Stimulated activated CD8-positive, alpha-beta memory T cell treated with anti-CD3 and anti-CD28 coated beads, Interleukin-4, amount 100 ng/mL, for 4 hours (primary cell): ENCODE data around the gene TNFAIP2.
"Not testable (repeated sequence)": the region's sequence is repeated elsewhere in the genome, so short reads cannot be mapped to it uniquely, and the experiment has no call there.

Source experiments
- DNase-seq, 2 donors: peaks; one replicate each; pipeline ENCODE4 v3.0.0-alpha.2; 2020; ENCODE audit warnings: low read depth in 2 of 2, low spot score in 1 of 2

The TNFAIP2 gene

DNA sequence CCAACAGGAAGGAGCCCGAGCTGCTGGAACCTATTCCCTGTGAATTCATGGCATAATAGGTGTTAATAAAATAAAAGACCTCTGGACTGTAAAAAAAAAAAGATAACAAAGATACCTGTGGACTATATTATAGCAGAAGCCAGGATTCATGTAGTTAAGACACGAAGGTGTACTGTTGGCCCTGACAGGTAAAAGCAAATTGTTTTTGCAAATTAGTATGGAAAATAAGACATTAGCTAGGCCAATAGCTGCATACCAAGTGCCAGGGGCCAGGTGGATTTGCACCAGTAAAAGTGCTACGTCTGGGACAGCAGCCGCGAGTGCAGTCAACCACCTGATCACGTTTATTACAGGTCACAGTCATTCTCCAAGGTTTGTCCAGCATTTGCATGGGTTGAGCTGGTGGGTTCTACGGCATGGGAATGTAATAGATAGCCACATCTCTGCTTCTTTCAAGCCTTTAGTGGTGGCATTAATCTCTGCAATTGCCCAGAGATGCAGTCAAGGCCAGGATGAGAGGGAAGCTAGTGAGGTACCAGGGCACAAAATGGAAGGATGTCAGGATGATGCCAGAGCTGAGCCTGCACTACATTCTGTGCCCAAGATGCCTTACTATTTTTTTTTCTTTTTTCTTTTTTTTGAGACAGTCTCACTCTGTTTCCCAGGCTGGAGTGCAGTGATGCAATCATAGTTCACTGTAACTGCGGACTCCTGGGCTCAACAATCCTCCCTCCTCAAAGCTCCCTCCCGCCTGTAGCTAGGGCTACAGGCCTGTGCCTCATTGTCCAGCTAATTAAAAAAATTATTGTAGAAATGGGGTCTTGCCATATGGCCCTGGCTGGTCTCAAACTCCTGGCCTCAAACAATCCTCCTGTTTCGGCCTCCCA is 26.3 kb downstream of the TNFAIP2 start:
- DNase-seq: no peak

DNA sequence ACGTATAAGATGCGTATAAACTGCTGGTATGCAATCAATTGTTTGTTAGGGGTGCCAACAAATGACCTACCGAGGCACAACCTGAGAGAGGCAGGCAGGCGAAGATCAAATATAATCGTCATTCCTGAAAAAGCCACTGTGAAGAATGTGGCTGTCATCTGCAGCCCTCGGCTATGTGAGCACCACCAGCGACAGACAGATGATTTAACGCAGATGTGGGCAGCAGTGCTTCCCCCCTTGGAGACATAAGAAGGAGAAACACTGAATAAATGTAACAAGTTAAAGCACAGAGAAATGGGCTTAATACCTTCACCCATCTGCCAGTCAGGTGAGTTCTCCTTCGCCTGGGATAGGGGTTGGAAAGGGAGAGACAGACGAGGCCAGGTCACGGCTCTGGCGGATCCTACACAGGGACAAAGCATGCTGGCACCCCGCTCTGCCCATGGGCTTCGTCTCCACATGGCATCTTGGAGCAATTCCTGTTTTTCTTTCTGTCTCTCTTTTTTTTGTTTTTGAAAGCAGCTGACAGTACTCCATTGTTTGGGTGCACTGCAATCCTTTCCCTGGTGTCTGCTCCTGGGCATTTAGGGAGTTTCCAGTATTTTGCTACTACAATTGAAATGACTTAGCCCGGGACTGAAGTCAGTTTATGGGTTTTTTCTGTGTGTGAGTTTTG is 28.1 kb downstream of the TNFAIP2 start:
- no peak for DNase-seq

DNA sequence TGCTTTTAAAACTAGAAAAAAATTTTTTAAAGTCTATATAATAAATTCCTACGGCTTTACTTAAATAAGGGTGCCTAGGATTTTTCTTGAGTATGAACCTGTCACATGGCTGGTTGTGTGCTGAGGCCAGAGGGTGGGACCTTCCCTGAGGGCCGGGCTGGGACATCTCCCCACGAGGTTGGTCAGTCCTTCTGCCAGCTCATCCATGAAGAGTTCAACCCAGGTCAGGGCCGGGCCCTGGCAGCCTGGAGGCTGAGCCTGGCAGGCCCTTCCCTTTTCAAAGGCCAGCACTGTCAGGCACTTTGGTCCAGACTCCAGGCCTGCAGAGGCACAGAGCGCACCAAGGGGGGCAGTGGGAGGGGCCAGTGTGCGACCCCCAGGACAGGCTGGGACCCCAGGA is 31.7 kb downstream of the TNFAIP2 start:
- no peak for DNase-seq

DNA sequence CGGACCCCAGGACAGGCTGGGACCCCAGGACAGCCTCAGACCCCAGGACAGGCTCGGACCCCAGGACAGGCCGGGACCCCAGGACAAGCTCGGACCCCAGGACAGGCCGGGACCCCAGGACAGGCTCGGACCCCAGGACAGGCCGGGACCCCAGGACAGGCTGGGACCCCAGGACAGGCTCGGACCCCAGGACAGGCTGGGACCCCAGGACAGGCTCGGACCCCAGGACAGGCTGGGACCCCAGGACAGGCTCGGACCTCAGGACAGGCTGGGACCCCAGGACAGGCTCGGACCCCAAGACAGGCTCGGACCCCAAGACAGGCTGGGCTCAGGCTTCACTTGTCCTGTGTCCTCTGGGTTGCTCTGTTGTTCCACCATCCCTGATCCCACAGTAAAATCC is 32.2 kb downstream of the TNFAIP2 start:
- DNase-seq: not testable (repeated sequence)

DNA sequence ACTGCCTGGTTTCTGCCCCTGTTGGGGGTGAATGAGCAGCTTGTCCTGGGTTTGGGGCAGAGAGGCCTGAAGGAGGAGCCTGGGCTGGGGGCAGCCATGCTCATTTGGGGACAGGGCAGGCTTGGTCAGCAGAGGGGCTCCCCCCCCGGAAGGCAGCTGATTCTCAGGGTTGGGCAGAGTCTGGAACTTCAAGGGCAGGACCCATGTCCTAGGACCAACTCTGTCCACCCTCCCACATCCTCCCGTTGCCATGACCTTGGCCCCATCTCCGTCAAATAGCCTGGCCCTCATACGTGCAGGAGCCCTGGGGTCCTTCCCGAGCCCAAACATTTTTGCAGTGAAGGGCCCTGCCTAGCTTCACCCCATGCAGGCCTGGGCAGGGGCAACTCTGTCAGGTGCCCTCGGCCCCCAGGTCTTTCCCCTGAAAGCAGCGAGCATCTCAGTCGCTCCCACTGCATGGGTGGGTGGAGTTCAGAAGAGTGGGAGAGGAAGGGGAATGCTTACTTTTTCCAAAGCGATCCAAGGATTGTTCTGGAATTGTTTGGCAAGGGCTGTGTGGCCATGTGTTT is 32.6 kb downstream of the TNFAIP2 start:
- DNase-seq: no peak

DNA sequence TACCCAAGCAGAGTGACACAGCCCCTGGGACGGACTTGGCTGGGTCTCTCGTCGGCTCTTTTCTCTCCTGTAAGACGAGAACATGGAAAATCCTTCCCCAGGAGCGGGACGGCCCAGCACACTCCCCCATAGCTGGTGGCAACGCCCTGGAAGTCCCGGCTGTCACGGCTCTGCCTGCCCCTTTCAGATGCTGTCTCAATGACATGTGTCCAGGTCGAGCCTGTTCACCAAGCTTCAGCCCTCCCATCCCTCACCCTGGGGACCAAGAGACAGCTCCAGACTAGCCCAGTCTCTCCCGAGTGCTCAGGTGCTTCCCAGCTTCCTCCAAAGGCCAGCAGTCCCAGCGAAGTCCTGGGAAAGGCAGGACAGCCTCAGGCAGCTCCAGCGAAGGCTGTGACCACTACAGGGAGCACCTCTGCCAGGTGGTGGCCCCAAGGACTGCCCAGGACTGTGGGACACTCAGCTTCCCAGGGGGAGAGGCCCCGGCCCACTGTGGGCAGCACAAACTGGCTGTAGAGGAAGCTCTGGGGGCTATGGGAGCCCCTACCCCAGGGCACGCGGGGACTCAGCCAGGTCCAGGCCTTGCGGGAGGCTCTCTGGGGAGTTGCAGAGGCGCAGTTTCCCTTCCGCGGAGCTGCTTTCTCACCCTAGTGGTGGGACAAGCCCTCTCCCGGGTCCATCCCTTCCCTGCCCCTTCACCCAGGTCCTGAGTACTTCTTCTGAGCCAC is 33.6 kb downstream of the TNFAIP2 start:
- DNase-seq: no peak

DNA sequence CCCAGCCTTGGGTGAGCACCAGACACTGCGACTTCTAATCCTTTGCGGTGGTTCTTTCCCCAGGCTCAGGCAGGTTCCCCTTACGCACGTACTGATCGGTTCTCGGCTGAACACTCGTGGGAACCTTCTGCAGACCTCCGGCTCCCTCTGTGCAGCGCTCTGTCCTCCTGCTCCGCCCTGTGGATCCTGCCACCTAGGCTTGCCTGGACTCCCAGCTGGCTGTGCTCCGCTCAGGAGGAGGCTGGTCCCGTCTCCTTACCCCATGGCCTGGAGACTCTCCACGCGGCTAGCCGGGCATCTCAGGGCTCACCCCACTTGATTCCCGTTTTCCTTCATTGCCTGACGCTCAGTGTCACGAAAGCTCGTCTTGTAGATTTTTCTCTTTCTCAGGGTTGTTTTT is 34.7 kb downstream of the TNFAIP2 start:
- DNase-seq: no peak

DNA sequence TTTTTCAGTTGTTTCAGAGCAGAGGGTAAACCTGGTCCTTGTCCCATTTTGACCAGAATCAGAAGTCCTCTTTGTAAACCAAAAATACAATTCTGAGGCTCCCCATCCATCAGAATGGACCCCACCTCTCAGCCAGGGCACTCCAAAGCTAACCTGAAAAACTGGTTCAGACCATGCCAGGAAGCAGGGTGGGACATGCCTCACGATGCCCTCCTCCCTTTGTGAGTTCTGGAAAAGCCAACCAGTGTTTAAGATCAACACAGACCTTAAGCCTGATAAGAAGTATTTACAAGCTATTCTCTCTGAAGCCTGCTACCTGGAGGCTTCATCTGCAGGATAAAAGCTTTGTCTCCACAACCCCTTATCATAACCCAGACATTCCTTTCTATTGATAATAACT is 35.4 kb downstream of the TNFAIP2 start:
- no peak for DNase-seq

DNA sequence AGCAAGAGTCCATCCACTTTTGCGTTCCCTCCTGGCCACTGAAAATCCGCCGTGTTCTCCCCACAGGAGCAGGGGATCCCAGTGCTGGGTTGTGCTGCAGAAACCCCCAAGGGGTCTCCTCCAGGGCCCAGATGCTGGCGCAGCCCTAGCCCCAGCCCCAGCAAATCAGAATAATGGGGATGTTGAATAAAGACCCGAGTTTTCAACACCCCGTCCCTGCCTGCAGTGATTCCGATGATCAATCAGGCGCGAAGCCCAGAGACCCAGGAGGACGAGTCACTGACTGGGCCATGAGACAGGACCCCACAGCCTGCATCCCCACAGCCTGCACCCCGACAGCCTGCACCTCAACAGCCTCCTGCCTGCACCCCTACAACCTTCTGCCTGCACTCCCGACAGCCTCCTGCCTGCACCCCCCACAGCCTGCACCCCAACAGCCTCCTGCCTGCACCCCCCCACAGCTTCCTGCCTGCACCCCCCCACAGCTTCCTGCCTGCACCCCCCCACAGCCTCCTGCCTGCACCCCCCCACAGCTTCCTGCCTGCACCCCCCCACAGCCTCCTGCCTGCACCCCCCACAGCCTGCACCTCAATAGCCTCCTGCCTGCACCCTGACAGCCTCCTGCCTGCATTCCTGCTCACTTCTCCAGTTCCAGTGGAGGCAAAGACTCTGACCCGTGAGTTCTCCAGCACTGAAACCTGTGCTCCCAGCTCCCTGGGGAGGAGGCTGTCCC is 37.2 kb downstream of the TNFAIP2 start:
- DNase-seq: no peak

DNA sequence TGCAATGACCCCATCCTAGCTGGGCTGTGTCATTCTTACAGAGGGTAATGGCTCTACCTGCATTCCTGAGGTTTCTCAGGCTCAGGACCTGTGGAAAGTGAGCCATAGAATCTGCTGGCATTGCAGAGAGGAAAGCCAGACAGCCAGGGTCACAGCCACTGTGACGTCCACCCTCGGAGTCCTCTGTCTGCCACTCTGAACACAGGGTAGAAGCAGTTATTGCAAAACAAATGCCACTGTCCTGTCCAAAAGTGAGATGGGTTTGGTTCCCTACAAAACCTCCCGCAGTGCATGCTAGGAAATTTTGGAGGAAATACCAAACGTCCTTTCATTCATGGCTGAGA is 37.8 kb downstream of the TNFAIP2 start:
- no peak for DNase-seq

DNA sequence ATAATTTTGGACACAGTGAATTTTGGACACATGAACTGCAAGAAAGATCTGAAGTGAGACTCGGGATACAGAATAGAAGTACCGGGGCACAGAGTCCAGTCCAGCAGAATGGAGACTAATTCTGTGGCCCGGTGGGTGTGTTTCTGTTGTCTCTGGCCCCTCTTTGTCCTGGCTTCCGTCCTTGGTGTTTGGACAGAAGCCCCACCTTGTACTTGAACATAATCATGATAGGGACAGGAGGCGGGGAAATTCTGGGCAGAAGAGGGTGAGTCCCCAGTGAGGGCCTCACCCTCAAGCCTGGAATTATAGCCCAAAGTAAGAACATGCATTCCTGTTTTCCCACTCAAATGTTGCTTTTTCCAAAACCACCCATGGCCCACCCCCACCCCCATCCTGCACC is 39.9 kb downstream of the TNFAIP2 start:
- no peak for DNase-seq

DNA sequence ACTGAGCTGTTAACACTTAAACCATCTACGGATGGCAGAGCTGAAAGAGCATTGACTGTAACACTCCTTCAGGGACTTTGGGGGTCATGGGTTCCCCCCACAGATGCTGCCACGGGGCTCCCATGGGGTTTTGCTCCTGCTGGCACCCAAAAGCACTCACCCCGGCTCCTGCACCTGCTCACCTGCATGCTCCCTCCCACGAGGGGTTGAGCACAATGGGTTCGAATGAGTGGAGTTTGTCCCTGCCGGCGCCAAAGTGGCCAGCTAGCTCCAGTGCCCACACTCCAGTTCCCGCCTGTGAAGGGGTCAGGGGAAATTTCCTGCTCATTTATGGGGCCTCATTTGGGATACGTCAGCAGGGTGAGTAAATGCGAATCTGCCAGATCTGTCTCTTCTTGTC is 40.7 kb downstream of the TNFAIP2 start:
- no peak for DNase-seq

DNA sequence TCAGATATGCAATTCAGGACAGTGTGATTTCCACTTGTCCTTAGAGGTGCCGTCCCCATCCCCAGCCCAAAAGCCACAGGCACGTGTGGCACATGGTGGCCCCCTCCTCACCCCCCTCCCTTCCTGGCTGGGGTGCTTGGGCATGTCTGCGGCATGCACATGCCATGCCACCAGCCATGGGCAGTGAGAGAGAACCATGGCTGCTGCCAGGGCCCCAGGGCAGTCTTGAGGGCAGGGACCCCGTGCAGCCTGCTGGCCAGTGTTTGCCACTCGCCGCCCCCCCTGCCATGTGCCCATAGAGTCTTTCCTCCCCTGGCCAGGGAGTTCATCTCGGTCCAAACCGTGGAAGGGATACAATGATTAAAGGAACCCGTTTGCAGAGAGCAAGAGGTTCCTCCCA is 41.5 kb downstream of the TNFAIP2 start:
- DNase-seq: no peak

DNA sequence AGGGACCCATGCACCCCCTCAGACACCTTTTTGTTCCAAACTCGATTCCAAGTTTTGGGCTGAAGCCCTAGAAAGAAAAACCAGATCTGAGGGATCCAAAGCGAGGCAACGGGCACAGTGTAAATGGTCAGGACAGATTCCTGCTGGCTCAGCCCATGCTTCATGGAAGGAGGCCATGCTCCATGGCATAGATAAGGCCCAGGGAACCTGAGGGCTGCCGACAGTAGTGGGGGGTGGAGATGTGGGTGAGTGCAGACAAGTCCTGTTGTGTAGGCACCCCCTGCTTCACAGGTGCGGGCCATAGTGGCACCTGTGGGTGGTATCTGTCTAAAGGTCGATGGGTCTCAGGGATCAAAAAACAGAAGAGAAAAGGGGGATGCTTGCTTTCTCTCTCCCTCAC is 42.1 kb downstream of the TNFAIP2 start:
- no peak for DNase-seq

DNA sequence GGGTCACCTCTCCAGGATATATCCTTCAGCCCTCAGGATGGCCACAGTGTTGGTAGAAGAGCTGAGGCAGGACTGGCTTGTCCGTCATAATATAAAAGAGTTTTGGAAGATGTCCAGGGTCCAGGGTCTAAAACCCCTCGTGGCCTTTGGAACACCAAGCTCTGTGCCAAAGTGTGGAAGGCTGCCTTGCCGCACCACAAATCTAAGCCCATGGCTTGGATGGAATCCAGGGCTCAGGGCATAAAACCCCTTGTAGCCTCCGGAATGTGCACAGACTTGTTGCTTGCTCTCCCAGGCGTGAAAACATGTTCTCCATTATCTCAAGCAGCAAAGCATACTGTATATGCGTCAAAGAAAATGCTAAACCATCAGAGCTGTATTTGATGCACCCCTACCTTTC is 46.7 kb downstream of the TNFAIP2 start:
- no peak for DNase-seq

DNA sequence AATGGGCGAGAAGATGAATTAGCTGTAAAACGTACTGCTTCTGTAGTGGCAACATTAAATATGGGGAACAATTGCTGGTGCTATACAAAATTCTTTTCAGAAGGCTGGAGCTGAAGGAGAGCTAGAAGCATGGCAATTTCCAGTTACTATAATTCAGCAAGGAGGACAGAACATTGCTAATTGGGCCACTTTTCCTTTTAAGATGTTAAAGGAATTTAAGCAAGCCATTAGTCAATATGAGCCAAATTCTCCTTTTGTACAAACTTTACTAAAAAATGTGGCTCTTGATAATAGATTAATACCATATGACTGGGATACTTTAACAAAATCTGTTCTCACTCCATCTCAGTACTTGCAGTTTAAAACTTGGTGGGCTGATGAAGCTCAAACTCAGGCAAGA is 47.9 kb downstream of the TNFAIP2 start:
- not testable (repeated sequence) for DNase-seq

DNA sequence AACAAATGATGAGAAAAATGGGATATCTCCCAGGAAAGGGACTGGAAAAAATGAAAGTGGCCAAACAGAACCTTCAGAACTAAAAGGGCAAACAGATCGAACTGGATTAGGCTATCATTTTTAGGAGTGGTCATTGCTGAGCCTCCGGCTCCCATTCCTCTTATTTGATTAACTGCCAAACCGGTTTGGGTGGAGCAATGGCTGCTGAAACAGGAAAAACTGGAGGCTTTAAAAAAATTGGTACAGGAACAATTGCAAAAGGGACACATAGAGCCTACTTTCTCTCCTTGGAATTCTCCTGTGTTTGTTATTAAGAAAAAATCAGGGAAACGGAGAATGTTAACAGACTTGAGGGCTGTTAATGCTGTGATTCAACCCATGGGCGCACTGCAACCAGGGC is 49.7 kb downstream of the TNFAIP2 start:
- no peak for DNase-seq

DNA sequence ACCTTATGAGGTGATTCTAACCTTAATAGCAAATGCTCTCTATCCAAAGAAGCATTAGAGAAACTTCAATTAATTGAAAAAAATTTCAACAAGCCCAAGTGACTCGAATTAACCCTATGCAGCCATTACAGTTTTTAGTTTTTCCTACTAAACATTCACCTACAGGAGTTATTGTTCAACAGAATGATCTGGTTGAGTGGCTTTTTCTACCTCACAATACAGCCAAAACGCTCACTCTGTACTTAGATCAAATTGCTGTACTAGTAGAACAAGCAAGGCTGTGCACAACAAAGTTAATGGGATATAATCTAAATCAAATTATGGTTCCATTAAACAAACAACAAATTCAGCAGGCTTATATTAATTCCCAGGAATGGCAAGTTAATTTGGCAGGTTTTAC is 50.6 kb downstream of the TNFAIP2 start:
- DNase-seq: not testable (repeated sequence)

DNA sequence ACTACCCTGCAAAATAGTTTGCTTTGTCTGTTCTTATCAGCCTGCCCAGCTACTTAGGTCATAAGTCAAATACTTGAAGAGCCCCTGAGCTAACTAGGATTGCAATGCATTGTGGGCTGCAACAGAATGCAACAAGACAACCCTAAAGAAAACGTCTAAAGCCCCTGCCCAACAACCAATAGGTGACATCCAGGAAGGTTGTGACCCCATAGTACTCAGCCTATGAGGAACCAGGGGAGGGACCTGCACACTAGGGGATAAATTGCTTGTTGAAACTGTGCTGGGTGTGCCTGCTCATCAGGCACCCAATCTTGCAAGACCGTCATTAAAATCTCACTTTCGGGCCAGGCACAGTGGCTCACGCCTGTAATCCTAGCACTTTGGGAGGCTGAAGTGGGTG is 52.9 kb downstream of the TNFAIP2 start:
- DNase-seq: not testable (repeated sequence)

DNA sequence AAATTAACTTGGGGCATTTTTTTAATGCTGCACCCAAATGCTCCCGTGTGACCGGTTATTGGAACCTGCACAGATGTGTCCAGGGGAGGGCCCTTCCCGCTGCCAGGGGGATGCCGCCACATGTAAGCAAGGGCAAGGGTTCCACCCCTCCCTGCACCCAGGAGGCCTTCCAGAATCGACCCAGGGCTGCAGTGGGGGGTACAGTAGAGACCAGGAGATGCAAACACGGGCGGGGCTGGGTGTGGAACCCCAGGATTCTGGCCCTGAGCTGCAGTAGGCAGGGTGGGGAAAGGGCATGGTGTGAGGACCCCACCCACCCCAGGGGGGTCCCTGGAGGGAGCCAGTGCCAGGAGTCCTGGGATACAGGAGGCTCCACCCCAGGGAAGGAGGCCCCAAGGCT is 54.1 kb downstream of the TNFAIP2 start:
- no peak for DNase-seq

DNA sequence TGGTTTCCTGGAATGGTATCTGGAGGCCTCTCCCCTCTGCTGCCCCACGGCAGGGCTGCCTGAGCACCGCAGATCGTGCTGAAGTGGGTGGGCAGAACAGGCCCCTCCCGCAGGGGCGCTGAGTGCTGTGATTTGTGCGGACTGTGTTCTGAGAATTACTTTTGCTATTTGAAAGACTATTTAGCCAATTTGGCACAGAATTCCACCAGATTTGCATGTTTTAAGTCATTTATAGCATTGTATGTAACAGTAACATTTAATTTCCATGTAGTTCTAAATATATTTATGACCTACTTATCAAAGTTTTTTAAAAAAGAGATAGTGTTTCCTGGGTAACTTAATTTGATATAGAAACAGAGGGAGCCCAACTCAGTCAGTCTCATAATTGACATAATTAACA is 55.3 kb downstream of the TNFAIP2 start:
- no peak for DNase-seq
